T-cell (primary cell): ENCODE measurements around the gene KTI12. TPM values are rescaled to one million over a fixed set of nuclear protein-coding genes. Genes with fewer than 3 reads are reported as not detected.

Experiments used
- ATAC-seq, 4 experiments: fragments of 200-7000 bp in 3 of 4; fragments of 150-1000 bp in 1 of 4; cut with Tn5 transposase; replicated peaks in 1 of 4; 1 replicate in 3 of 4; 2 replicates in 1 of 4; pipeline ENCODE4 v1.10.0; 2021; ENCODE audit warnings: moderate library complexity in 3 of 4, mild to moderate bottlenecking in 2 of 4, moderate number of reproducible peaks in 1 of 4
- CTCF ChIA-PET, 2 donors: fragments of 300-600 bp; sonication (Branson Sonifier 250); formaldehyde crosslinking; loops; one replicate each; lab custom pipeline; 2022; ENCODE audit warnings: antibody characterized with exemption in 2 of 2; lab: Charles Lee
- POLR2A ChIA-PET, 2 donors: fragments of 300-600 bp; sonication (Branson Sonifier 250); formaldehyde crosslinking; loops; one replicate each; lab custom pipeline; 2022; ENCODE audit warnings: antibody characterized with exemption in 2 of 2; lab: Charles Lee
- DNase-seq, 35 experiments: peaks; one replicate each; pipeline versions ENCODE4 v3.0.0 to v3.0.0-alpha.2; 2013 to 2023
- H3K27ac ChIP-seq: one replicate; pipeline ENCODE4 v1.5.1; 2013; ENCODE audit warnings: low read length
- H3K27me3 ChIP-seq, 2 experiments: replicated peaks in 1 of 2; 1 replicate in 1 of 2; 2 replicates in 1 of 2; pipeline versions ENCODE4 v1.6.1 to v1.7.0; 2013; ENCODE audit warnings: low read length in 1 of 2, mixed read lengths in 1 of 2; ENCODE audit not compliant: control insufficient read depth in 2 of 2, insufficient read depth in 2 of 2; ENCODE audit errors: extremely low read depth in 1 of 2
- H3K36me3 ChIP-seq, 2 donors: 1 replicate in 1 of 2; 2 replicates in 1 of 2; pipeline versions ENCODE4 v1.6.1 to v1.7.0; 2013; ENCODE audit warnings: low read length in 1 of 2; ENCODE audit not compliant: control insufficient read depth in 2 of 2, insufficient read depth in 1 of 2; ENCODE audit errors: extremely low read depth in 1 of 2
- H3K4me1 ChIP-seq, 2 experiments: 1 replicate in 1 of 2; 2 replicates in 1 of 2; pipeline versions ENCODE4 v1.6.1 to v1.7.0; 2013; ENCODE audit warnings: low read length in 2 of 2, mixed read lengths in 1 of 2; ENCODE audit not compliant: insufficient read depth in 2 of 2, control insufficient read depth in 1 of 2; ENCODE audit errors: extremely low read depth in 1 of 2
- H3K4me3 ChIP-seq, 2 donors: 1 replicate in 1 of 2; 2 replicates in 1 of 2; pipeline versions ENCODE4 v1.5.1 to v1.7.0; 2013; ENCODE audit warnings: mild to moderate bottlenecking in 2 of 2, low read length in 1 of 2, moderate library complexity in 1 of 2; ENCODE audit not compliant: control insufficient read depth in 1 of 2; ENCODE audit errors: extremely low read depth in 1 of 2
- H3K9me3 ChIP-seq: 2 replicates; pipeline ENCODE4 v1.7.0; 2013
- H3K27ac Mint-ChIP-seq, 2 donors: one replicate each; pipeline ENCODE4 v1.8.0; 2020 to 2021; ENCODE audit warnings: mild to moderate bottlenecking in 2 of 2, mixed read lengths in 2 of 2
- H3K27me3 Mint-ChIP-seq, 2 donors: one replicate each; pipeline ENCODE4 v1.8.0; 2021 to 2022; ENCODE audit warnings: mixed read lengths in 2 of 2
- H3K36me3 Mint-ChIP-seq: one replicate; pipeline ENCODE4 v1.8.0; 2021; ENCODE audit warnings: mixed read lengths
- H3K4me1 Mint-ChIP-seq, 3 donors: one replicate each; pipeline ENCODE4 v1.8.0; 2020 to 2022; ENCODE audit warnings: mixed read lengths in 3 of 3, mild to moderate bottlenecking in 1 of 3
- H3K4me3 Mint-ChIP-seq, 3 donors: one replicate each; pipeline ENCODE4 v1.8.0; 2020 to 2022; ENCODE audit warnings: mild to moderate bottlenecking in 3 of 3, mixed read lengths in 3 of 3, moderate library complexity in 3 of 3
- H3K9me3 Mint-ChIP-seq, 3 donors: one replicate each; pipeline ENCODE4 v1.8.0; 2020 to 2022; ENCODE audit warnings: mixed read lengths in 3 of 3
- WGBS: methylation state at CpG from one replicate; pipeline ENCODE4 v1.1.5; 2013; ENCODE audit warnings: missing lambda C conversion rate; ENCODE audit not compliant: insufficient coverage; 5-methylcytosine and 5-hydroxymethylcytosine counted together
- total RNA-seq, 35 experiments: library from RNA in 6 of 35; stranded (reverse) in 6 of 35; fragments of 120-200 nt in 1 of 35; gene quantifications; one replicate each; pipeline versions ENCODE4 v1.2.1 to v1.2.4 and lab custom pipeline; 2013 to 2026

The KTI12 gene
- total RNA-seq, 5 donors from 2014 or later (not counting 1 experiment from before 2014, with no cell fraction given), result 15.3 to 25.4 (median 18.1) TPM

DNA sequence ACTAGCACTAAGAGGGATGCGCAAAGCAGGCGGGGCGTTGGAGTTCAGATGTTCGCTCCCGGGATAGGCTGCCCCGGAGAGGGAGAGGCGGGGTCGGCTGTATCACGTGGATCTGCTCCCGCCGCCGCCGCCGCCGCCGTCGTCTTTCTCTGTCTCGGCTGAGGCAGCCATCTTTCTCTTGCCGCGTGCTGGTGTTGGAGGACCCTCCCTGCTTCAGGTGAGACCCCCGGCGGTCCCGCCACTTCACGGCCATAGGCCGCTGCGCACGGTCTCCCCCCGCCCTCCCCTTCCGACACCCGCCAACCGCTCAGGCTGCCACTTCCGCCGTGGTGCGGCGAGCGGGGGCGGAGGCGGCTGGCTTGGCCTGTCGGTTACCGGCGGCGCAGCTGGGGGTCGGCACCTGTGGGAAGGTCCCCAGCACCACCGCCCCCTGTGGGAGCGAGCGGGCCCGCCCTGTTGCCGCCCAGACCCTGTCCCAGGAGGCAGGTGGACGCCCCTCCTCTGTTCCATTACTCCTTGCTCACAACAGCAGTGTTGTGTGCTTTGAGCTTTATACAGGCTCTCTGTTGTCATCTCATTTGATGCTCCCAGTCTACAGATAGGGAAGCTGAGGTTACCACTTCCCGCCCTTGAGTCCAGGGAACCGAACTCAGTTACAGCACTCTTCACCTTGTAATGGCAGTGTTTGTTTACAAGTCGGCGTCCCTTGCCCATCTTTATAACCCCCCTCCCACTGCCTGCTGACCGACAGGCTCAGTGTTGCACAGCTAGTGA lies 22.7 kb upstream of the KTI12 start, which contains the start of gene BTF3L4:
Gene BTF3L4, plus strand, starts transcription at position 133 of the 774 bp plus-strand sequence. CDS start 3,553 bp downstream, outside the sequence.
- ATAC-seq (peak; percentile 95 to 97 (median 96)), DNase-seq (peak; percentile 76 to 96 (median 92))
- peak within 1 kb of the TSS; percentile 84 to 99 for H3K4me3 ChIP-seq
- H3K36me3 Mint-ChIP-seq, result peaks cover 16% of the 10 kb centered on the region
- peak within 1 kb of the TSS; percentile 94 to 97 (median 97) for H3K4me3 Mint-ChIP-seq
- peak within 1 kb of the TSS; percentile 84 for H3K27ac ChIP-seq
- H3K9me3 ChIP-seq, result no peaks in the 10 kb centered on the region
- H3K27me3 Mint-ChIP-seq, result no peaks in the 10 kb centered on the region
- peak within 1 kb of the TSS; percentile 96 for H3K27ac Mint-ChIP-seq
- under 1% methylated on average over 50 of the region's 54 CpGs for WGBS
- no peaks in the 10 kb centered on the region for H3K9me3 Mint-ChIP-seq
- peaks cover 0 to 15% of the 10 kb centered on the region in 2 donors for H3K36me3 ChIP-seq
- ChIA-PET CTCF (interaction anchor here in 1 of 2 donors (0.5 kb wide), 1 partner anchor 613 kb away, joined by 6 read pairs; no protein-coding TSS in a partner anchor), POLR2A (interaction anchor here in 1 of 2 donors (0.7 kb wide), 1 partner anchor 8 kb away, joined by 4 read pairs; no protein-coding TSS in a partner anchor)
- peaks cover 64 to 70% (median 66%) of the 10 kb centered on the region in 3 donors for H3K4me1 Mint-ChIP-seq
- no peaks in the 10 kb centered on the region for H3K27me3 ChIP-seq
- peaks cover 14 to 15% of the 10 kb centered on the region in 2 experiments for H3K4me1 ChIP-seq

- no peaks in the 10 kb centered on the region for H3K9me3 ChIP-seq
- CTCF ChIA-PET, result interaction anchor here in 1 of 2 donors (0.5 kb wide), 1 partner anchor 613 kb away, joined by 6 read pairs; no protein-coding TSS in a partner anchor
- Mint-ChIP-seq H3K4me1 (peaks cover 62 to 70% (median 64%) of the 10 kb centered on the region in 3 donors), H3K27ac (peak overlapping the region; percentile 95 to 96), H3K4me3 (peak overlapping the region; percentile 94 to 97 (median 97)), H3K27me3 (no peaks in the 10 kb centered on the region), H3K9me3 (no peaks in the 10 kb centered on the region), H3K36me3 (peaks cover 17% of the 10 kb centered on the region)
- peak overlapping the region; percentile 84 for H3K27ac ChIP-seq
- ATAC-seq, result no peak
- H3K36me3 ChIP-seq, result peaks cover 0 to 12% of the 10 kb centered on the region in 2 donors
- H3K4me3 ChIP-seq, result peak overlapping the region; percentile 84 to 99
- WGBS, result 0% methylated on average over 11 of the region's 12 CpGs
- POLR2A ChIA-PET, result interaction anchor here in 1 of 2 donors (0.5 kb wide), 1 partner anchor 1176 kb away, joined by 3 read pairs; no protein-coding TSS in a partner anchor
- peaks cover 14 to 15% of the 10 kb centered on the region in 2 experiments for H3K4me1 ChIP-seq
- DNase-seq, result no peak
- H3K27me3 ChIP-seq, result no peaks in the 10 kb centered on the region
These were observed 22.2 kb upstream of the KTI12 start for GRCh38 chr1:52055866-52056162.

DNA sequence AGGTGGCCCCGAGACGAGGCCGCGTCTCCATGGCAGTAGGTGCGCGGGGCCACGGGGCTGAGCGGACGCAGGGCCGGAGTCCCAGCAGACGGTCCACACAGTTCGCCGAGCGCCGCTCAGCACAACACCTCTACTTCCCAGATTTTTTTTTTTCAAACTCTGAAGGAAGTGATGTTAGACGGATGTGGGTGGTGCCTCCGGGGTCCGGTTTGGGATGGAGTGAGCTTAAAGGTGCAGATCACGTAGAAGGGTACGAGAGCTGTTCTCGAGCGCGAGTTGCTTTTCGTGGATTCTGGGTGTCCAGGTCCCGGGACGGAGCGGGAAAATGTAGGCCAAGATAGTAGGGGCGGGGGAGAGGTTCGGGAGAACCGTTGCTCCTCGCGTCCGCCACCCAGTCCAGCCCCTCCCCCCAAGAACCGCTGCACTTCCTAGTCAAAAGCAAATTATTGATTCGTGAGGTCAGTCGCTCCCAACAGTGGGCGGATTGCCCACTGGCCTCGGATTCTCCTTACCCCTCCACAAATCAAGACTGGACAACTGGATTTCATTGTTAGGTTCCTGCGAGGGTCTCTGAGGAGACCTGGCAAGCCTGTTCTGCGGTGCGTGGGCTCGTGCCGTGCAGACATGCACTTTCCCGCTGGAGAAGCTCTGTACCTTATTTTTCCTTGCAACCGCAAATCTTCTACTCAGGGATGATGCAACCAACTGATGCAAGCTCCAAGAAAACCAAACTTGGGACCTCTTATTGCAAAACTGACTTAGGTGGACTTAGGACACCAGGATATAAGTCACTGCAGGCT lies 21.7 kb upstream of the KTI12 start, which contains the start of gene TXNDC12:
Gene TXNDC12, minus strand, starts transcription at position 126 of the 800 bp plus-strand sequence. Its CDS starts 95 bp downstream, at position 31.
- CTCF ChIA-PET, result interaction anchor here in 1 of 2 donors (0.5 to 1.0 kb wide), 2 partner anchors 348 to 614 kb away, joined by 4 to 6 read pairs; partner anchors contain the start of gene ORC1
- H3K27me3 ChIP-seq, result no peaks in the 10 kb centered on the region
- peaks cover 14 to 15% of the 10 kb centered on the region in 2 experiments for H3K4me1 ChIP-seq
- Mint-ChIP-seq H3K27me3 (no peaks in the 10 kb centered on the region), H3K36me3 (peaks cover 12% of the 10 kb centered on the region), H3K4me3 (peak within 1 kb of the TSS; percentile 94 to 97 (median 97)), H3K9me3 (no peaks in the 10 kb centered on the region), H3K4me1 (peaks cover 63 to 69% (median 63%) of the 10 kb centered on the region in 3 donors), H3K27ac (peak within 1 kb of the TSS; percentile 95 to 96)
- DNase-seq (peak in 34 of 35 experiments; percentile 6 to 75 (median 38)), ATAC-seq (peak; percentile 11 to 43 (median 34))
- POLR2A ChIA-PET, result interaction anchor here (0.5 to 0.6 kb wide), 3 partner anchors 23 to 1177 kb away, joined by 3 to 11 read pairs (median 3); no protein-coding TSS in a partner anchor
- peaks cover 5 to 7% of the 10 kb centered on the region in 2 donors for H3K36me3 ChIP-seq
- no peaks in the 10 kb centered on the region for H3K9me3 ChIP-seq
- WGBS, result 0% methylated on average over 22 of the region's 45 CpGs
- H3K4me3 ChIP-seq, result peak within 1 kb of the TSS; percentile 84 to 99
- H3K27ac ChIP-seq, result peak within 1 kb of the TSS; percentile 84

DNA sequence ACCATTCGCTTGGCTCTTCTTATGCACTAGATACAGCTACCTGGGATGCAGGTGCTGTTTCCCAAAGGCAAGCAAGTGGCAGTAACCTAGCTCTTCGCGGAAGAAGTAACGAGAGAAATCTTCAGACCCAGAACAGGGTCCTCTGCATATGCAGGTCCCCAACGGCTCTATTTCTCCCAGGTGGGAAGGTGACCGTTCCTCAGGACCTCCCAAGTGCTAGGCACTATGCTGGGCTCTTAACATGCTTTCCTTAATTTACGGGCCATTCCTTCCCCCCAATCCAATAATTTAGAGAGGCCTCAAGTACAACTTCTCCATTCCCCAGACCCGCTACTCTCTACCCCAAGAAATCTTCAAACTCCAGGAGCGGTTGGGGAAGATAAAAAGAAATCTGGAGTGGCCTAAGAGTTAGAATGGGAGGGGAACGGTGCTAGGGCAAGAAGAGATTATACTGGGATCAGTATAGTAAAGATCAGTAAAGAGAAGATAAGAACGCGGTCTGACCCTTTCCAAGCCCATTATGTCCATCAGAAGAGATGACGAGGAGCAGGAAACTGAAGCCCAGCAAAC lies 21.0 kb upstream of the KTI12 start:
- Mint-ChIP-seq H3K27ac (peak overlapping the region; percentile 95 to 96), H3K27me3 (no peaks in the 10 kb centered on the region), H3K4me3 (peak overlapping the region; percentile 94 to 97 (median 97)), H3K4me1 (peaks cover 63 to 67% (median 66%) of the 10 kb centered on the region in 3 donors), H3K9me3 (no peaks in the 10 kb centered on the region), H3K36me3 (peaks cover 11% of the 10 kb centered on the region)
- DNase-seq, result peak in 1 of 35 experiments; percentile 6
- Histone ChIP-seq H3K27me3 (no peaks in the 10 kb centered on the region), H3K27ac (peak overlapping the region; percentile 60), H3K4me1 (peaks cover 14 to 15% of the 10 kb centered on the region in 2 experiments), H3K9me3 (no peaks in the 10 kb centered on the region), H3K4me3 (peak overlapping the region; percentile 84 to 99), H3K36me3 (peaks cover 5 to 6% of the 10 kb centered on the region in 2 donors)
- ChIA-PET CTCF (interaction anchor here in 1 of 2 donors (1.0 kb wide), 1 partner anchor 349 kb away, joined by 4 read pairs; the partner anchor contains the start of gene ORC1), POLR2A (interaction anchor here in 1 of 2 donors (1.3 kb wide), 1 partner anchor 21 kb away, joined by 4 read pairs; the partner anchor contains the start of gene KTI12)
- ATAC-seq, result no peak
- WGBS, result 8% methylated on average over 10 of the region's 13 CpGs

GRCh38 chr1:52053862-52054261 lies 20.3 kb upstream of the KTI12 start:
- Histone ChIP-seq H3K9me3 (no peaks in the 10 kb centered on the region), H3K4me3 (peak overlapping the region in 1 of 2 donors; percentile 99), H3K36me3 (peaks cover 6 to 8% of the 10 kb centered on the region in 2 donors), H3K4me1 (peaks cover 14 to 15% of the 10 kb centered on the region in 2 experiments), H3K27ac (no peak overlapping the region), H3K27me3 (no peaks in the 10 kb centered on the region)
- H3K36me3 Mint-ChIP-seq, result peaks cover 11% of the 10 kb centered on the region
- no CpG with 5 or more reads among the region's 1 CpG for WGBS
- H3K27ac Mint-ChIP-seq, result peak overlapping the region; percentile 40 to 56
- H3K27me3 Mint-ChIP-seq, result no peaks in the 10 kb centered on the region
- CTCF ChIA-PET, result interaction anchor here in 1 of 2 donors (0.5 to 0.8 kb wide), 2 partner anchors 36 to 649 kb away, joined by 3 to 7 read pairs; no protein-coding TSS in a partner anchor
- ATAC-seq (no peak), DNase-seq (no peak)
- H3K4me1 Mint-ChIP-seq, result peaks cover 56 to 60% (median 60%) of the 10 kb centered on the region in 3 donors
- no peaks in the 10 kb centered on the region for H3K9me3 Mint-ChIP-seq
- H3K4me3 Mint-ChIP-seq, result peak overlapping the region; percentile 94 to 97 (median 97)
- POLR2A ChIA-PET, result interaction anchor here in 1 of 2 donors (1.3 kb wide), 1 partner anchor 21 kb away, joined by 4 read pairs; the partner anchor contains the start of gene KTI12
